ENCODE results near the gene KIFC1. TPM values are rescaled to one million over a fixed set of nuclear protein-coding genes. Genes with fewer than 3 reads are reported as not detected.
"Not testable (repeated sequence)": the region's sequence is repeated elsewhere in the genome, so short reads cannot be mapped to it uniquely, and the experiment has no call there.

Gene KIFC1, protein sequence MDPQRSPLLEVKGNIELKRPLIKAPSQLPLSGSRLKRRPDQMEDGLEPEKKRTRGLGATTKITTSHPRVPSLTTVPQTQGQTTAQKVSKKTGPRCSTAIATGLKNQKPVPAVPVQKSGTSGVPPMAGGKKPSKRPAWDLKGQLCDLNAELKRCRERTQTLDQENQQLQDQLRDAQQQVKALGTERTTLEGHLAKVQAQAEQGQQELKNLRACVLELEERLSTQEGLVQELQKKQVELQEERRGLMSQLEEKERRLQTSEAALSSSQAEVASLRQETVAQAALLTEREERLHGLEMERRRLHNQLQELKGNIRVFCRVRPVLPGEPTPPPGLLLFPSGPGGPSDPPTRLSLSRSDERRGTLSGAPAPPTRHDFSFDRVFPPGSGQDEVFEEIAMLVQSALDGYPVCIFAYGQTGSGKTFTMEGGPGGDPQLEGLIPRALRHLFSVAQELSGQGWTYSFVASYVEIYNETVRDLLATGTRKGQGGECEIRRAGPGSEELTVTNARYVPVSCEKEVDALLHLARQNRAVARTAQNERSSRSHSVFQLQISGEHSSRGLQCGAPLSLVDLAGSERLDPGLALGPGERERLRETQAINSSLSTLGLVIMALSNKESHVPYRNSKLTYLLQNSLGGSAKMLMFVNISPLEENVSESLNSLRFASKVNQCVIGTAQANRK
- total RNA-seq = 100 to 1,000 TPM in 1 of 2 donors, 10 to 100 TPM in 1; 52.9 to 115 TPM

DNA sequence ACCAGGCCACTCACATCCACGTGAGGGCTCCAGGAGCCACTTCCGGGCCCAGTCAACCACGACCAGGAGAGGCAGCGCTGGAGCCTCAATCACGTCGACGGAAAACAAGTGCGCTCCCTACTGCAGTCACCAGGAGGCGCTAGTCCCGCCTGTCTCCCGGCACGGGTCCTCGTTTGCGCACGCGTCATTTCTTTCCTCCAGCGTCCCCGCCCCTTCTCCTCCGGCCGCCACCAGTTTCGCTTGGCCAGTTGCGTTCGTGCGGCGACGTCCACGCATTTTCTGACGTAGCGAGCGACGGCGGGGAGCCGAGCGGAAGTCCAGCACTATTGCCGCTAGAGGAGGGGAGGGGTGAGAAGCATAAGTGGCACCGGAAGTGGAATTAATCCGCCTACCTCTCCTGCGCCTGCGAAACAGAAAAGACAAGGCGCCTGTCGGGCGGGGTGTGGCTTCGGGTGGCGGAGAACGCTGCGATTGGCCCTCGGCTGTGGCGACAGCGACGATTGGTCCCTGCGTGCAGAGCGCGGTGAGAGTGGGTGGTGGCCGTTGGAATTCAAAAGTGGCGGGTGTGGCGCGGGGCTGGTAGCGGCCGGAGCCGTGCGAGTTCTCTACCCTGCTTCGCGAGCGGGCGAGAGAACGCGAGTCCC is at the start of gene KIFC1:
TSS of gene KIFC1 (plus strand) at position 546 of the 644 bp plus-strand sequence. CDS start 163 bp downstream, outside the sequence.
- H3K36me3 Mint-ChIP-seq = peaks cover 12% of the 10 kb centered on the region
- ATAC-seq (peak; percentile 96 to 97), DNase-seq (ENCODE audit: low spot score) (peak; percentile 100)
- peaks cover 25 to 40% of the 10 kb centered on the region in 2 donors for H3K4me1 Mint-ChIP-seq (ENCODE audit: low read depth in 2 of 2)
- H3K27ac Mint-ChIP-seq = peak within 1 kb of the TSS; percentile 92 to 93
- peak within 1 kb of the TSS; percentile 95 for H3K4me3 Mint-ChIP-seq
- H3K27me3 Mint-ChIP-seq = no peaks in the 10 kb centered on the region
- H3K9me3 Mint-ChIP-seq = no peaks in the 10 kb centered on the region

DNA sequence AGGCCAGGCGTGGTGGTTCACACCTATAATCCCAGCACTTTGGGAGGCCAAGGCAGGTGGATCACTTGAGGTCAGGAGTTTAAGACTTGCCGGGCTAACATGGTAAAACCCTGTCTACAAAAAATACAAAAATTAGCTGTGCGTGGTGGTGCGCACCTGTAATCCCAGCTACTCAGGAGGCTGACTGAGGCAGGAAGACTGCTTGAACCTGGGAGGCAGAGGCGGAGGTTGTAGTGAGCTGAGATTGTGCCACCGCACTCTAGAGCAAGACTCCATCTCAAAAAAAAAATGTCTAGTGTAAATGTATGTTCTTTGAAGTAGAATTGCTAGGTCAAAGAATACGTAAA is 48.0 kb upstream of the KIFC1 start:
- peak in 1 of 2 donors; percentile 24 for ATAC-seq
- H3K9me3 Mint-ChIP-seq; H3K27me3 Mint-ChIP-seq; H3K36me3 Mint-ChIP-seq; DNase-seq (ENCODE audit: low spot score): not testable (repeated sequence)
- H3K4me3 Mint-ChIP-seq = peak overlapping the region; percentile 78
- H3K27ac Mint-ChIP-seq = peak overlapping the region; percentile 43 to 50
- peaks cover 27 to 32% of the 10 kb centered on the region in 2 donors for H3K4me1 Mint-ChIP-seq (ENCODE audit: low read depth in 2 of 2)

DNA sequence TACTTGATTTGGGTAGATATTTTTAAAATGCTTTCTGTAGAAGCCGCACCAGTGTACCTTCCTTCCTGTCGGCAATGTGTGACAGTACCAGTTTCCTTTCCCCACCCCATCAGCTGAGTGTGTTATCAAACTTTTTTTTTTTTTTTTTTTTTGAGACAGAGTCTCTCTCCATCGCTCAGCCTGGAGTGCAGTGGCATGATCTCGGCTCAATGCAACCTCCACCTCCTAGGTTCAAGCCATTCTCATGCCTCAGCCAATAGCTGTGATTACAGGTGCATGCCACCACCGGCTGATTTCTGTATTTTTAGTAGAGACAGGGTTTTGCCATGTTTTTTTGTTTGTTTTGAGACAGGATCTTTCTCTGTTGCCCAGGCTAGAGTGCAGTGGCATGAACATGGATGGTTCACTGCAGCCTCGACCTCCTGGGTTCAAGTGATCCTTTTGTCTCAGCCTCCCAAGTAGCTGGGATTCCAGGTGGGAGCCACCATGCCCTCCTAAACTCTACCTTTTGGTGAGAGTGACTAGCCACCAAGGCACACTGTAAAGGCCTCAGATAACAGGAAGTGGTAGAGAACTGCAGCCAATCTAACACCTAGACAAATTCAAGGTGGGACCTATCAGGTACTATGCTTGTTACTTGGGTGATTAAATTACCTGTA is 47.5 kb upstream of the KIFC1 start:
- no peaks in the 10 kb centered on the region for H3K27me3 Mint-ChIP-seq
- no peaks in the 10 kb centered on the region for H3K36me3 Mint-ChIP-seq
- H3K27ac Mint-ChIP-seq = peak overlapping the region; percentile 43 to 50
- ATAC-seq (peak; percentile 80 to 83), DNase-seq (ENCODE audit: low spot score) (no peak)
- H3K9me3 Mint-ChIP-seq = no peaks in the 10 kb centered on the region
- H3K4me1 Mint-ChIP-seq (ENCODE audit: low read depth in 2 of 2) = peaks cover 27 to 32% of the 10 kb centered on the region in 2 donors
- peak overlapping the region; percentile 78 for H3K4me3 Mint-ChIP-seq

DNA sequence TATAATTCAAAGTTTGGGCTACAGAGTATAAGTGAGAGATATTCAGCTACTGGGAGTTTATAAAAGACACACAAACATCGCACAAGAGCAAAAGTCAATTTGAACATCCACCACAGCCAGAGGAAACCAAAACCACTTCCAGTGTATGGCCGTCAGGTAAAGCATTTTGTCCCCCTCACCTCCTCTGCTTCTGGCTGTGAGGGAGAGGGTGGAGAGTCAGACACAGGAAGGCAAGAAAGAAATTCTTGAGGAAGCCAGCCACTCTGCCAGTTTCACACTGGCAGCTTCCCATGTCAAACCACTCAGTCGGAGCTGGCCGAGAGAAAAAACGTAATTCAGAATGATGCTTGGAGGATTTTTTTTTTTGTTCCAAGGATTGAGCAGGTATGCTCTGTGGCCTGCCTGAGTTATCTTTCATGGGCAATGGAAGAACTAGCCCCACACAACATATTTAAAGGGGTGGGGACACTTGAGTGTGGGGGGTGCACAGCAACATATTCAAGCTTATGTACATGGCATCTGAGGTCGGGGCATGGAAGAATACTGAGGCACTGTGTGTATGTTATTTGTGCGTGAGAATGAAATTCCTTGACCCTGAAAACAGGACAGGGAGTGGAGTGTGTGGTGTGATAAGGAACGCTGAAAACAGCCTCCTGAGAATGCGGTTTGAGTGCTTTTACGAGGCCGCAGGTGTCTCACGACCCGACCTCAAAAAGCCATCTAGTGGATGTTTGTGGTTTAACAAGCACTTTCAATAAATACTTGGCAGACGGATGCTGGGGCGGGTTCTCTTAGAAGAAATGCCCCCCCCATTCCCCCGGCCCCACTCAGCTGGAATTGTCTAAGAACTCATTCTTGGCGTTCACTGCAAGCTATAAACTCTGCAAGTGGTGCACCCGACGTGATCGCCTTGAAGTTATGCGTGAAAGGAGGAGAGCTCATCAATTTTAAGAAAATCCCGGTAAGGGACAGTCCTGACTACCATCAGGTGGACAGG is 46.6 kb upstream of the KIFC1 start:
- peak overlapping the region; percentile 78 for H3K4me3 Mint-ChIP-seq
- peak overlapping the region; percentile 56 to 80 for H3K27ac Mint-ChIP-seq
- H3K36me3 Mint-ChIP-seq = no peaks in the 10 kb centered on the region

DNA sequence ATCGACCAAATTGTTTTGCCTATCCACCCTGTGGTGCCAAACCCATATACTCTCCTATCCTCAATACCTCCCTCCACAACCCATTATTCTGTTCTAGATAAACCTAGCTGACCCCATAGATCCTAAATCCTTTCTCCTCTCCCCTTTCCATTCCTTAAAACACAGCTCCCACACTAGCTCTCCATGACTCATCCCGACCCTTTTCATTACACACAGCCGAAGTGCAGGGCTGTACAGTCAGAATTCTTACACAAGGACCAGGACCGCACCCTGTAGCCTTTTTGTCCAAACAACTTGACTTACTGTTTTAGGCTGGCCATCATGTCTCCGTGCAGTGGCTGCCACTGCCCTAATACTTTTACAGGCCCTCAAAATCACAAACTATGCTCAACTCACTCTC is 44.7 kb upstream of the KIFC1 start:
- H3K36me3 Mint-ChIP-seq, H3K9me3 Mint-ChIP-seq: not testable (repeated sequence)
- peak overlapping the region; percentile 3 for H3K4me3 Mint-ChIP-seq

More for the DNA sequence above, 46.6 kb upstream of the KIFC1 start:
- peaks cover 27 to 32% of the 10 kb centered on the region in 2 donors for H3K4me1 Mint-ChIP-seq (ENCODE audit: low read depth in 2 of 2)
- DNase-seq (ENCODE audit: low spot score) (peak; percentile 74), ATAC-seq (peak; percentile 67 to 69)
- H3K27me3 Mint-ChIP-seq = no peaks in the 10 kb centered on the region
- H3K9me3 Mint-ChIP-seq = no peaks in the 10 kb centered on the region

DNA sequence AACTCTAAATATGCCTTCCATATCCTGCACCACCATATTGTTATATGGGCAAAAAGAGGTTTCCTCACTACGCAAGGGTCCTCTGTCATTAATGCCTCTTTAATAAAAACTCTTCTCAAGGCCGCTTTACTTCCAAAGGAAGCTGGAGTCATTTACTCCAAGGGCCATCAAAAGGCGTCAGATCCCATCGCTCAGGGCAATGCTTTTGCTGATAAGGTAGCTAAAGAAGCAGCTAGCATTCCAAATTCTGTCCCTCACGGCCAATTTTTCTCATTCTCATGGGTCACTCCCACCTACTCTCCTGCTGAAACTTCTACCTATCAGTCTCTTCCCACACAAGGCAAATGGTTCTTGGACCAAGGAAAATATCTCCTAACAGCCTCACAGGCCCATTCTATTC is 43.8 kb upstream of the KIFC1 start:
- Mint-ChIP-seq H3K4me1 (ENCODE audit: low read depth in 2 of 2) (peaks cover 27 to 32% of the 10 kb centered on the region in 2 donors), H3K27ac (peak overlapping the region in 1 of 2 donors; percentile 11), H3K27me3 (no peaks in the 10 kb centered on the region), H3K4me3 (no peak overlapping the region), H3K36me3 (no peaks in the 10 kb centered on the region), H3K9me3 (no peaks in the 10 kb centered on the region)
- ATAC-seq = no peak
- DNase-seq (ENCODE audit: low spot score) = no peak

More for the DNA sequence above, 44.7 kb upstream of the KIFC1 start:
- H3K4me1 Mint-ChIP-seq (ENCODE audit: low read depth in 2 of 2) = peaks cover 27 to 32% of the 10 kb centered on the region in 2 donors
- not testable (repeated sequence) for H3K27me3 Mint-ChIP-seq; DNase-seq (ENCODE audit: low spot score); ATAC-seq
- H3K27ac Mint-ChIP-seq = peak overlapping the region in 1 of 2 donors; percentile 11

DNA sequence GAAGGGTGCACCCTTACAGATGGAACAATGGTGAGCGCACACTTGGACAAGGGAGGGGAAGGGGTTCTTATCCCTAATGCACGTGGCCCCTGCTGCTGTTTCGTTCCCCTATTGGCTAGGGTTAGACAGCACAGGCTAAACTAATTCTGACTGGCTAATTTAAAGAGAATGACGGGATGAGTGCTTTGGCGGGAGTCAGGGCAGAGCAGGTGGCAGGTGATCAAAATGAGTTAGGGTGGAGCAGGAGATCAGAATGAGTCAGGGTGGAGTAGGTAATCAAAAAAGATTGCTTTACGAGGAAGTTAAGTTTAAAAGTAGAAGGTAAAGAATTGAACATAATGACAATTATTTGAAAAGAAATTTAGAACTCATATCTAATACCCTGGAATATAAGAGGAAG is 35.8 kb upstream of the KIFC1 start:
- ATAC-seq; H3K9me3 Mint-ChIP-seq; H3K27ac Mint-ChIP-seq; H3K4me3 Mint-ChIP-seq; DNase-seq (ENCODE audit: low spot score); H3K36me3 Mint-ChIP-seq; H3K4me1 Mint-ChIP-seq (ENCODE audit: low read depth in 2 of 2); H3K27me3 Mint-ChIP-seq: not testable (repeated sequence)

DNA sequence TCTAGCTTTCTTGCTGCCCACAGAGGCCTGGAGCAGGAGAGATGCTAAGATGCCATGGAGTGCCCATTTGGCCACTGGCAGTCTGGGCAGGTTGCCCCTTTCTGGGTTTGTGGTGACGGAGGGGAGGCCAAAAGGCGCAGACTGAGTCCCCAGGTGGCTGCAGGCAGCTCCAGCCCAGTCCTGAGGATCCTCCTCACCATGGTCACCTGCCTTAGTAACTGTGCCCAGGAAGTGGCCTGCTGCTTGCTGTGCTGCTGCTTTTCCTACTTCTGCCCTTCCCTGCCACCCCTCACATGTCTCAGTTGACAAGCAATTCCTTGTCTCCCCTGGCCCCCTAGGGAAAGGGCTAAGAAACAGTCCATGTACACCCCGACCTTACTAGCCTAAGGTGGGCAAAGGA is 35.3 kb upstream of the KIFC1 start:
- no peak for ATAC-seq
- no peak for DNase-seq (ENCODE audit: low spot score)
- no peaks in the 10 kb centered on the region for H3K36me3 Mint-ChIP-seq
- H3K27ac Mint-ChIP-seq = no peak overlapping the region
- H3K9me3 Mint-ChIP-seq = no peaks in the 10 kb centered on the region
- H3K4me1 Mint-ChIP-seq (ENCODE audit: low read depth in 2 of 2) = no peaks in the 10 kb centered on the region
- H3K27me3 Mint-ChIP-seq = no peaks in the 10 kb centered on the region
- H3K4me3 Mint-ChIP-seq = no peak overlapping the region

DNA sequence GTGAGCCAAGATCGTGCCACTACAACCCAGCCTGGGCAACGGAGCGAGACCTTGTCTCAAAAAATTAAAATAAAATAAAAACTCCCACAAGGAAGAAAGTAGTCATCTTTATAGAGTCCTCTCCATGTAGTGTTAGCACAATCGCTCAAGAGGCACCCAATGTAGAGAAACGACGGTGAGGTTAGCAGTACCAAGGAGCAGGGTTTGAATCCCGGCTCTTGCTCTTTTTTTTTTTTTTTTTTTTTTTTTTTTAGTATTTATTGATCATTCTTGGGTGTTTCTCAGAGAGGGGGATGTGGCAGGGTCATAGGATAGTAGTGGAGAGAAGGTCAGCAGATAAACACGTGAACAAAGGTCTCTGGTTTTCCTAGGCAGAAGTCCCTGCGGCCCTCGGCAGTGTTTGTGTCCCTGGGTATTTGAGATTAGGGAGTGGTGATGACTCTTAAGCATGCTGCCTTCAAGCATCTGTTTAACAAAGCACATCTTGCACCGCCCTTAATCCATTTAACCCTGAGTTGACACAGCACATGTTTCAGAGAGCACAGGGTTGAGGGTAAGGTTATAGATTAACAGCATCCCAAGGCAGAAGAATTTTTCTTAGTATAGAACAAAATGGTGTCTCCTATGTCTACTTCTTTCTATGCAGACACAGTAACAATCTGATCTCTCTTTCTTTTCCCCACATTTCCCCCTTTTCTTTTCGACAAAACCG is 34.3 kb upstream of the KIFC1 start:
- not testable (repeated sequence) for DNase-seq (ENCODE audit: low spot score)

DNA sequence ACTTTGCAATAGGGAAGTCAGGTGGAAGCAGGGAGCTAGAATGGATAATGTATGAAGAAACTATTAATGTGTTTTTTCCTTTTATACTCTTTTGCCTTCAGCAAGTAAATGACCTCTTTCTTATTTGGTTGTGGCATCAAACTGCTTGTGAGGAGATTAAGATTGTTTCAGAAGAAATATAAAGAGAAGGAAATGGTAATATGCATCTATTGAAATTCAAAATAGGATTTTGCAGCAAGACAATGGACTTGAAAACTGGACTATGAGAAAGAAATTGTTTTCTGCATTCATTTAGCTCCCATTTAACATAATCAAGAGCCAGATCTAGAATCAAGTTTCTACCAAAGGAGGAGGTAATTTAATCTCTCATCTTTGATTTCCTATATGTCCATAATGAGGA is 32.3 kb upstream of the KIFC1 start:
- no peak for DNase-seq (ENCODE audit: low spot score)
- Mint-ChIP-seq H3K9me3 (no peaks in the 10 kb centered on the region), H3K36me3 (no peaks in the 10 kb centered on the region), H3K27me3 (no peaks in the 10 kb centered on the region), H3K4me1 (ENCODE audit: low read depth in 2 of 2) (no peaks in the 10 kb centered on the region), H3K27ac (no peak overlapping the region), H3K4me3 (no peak overlapping the region)
- ATAC-seq = no peak

More for the DNA sequence above, 34.3 kb upstream of the KIFC1 start:
- not testable (repeated sequence) for H3K27me3 Mint-ChIP-seq; H3K4me3 Mint-ChIP-seq; H3K9me3 Mint-ChIP-seq; ATAC-seq; H3K27ac Mint-ChIP-seq; H3K36me3 Mint-ChIP-seq; H3K4me1 Mint-ChIP-seq (ENCODE audit: low read depth in 2 of 2)

DNA sequence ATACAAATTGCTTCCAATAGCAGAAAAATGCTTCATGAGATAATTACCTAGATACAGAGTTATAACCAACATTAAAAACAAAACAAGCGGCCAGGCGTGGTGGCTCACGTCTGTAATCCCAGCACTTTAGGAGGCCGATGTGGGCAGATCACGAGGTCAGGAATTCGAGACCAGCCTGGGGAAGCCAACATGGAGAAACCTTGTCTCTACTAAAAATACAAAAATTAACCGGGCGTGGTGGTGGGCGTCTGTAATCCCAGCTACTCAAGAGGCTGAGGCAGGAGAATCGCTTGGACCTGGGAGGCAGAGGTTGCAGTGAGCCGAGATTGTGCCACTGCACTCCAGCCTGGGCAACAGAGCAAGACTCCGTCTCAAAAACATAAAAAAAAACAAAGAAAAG is 28.1 kb upstream of the KIFC1 start:
- DNase-seq (ENCODE audit: low spot score); H3K4me1 Mint-ChIP-seq (ENCODE audit: low read depth in 2 of 2); H3K27ac Mint-ChIP-seq: not testable (repeated sequence)

DNA sequence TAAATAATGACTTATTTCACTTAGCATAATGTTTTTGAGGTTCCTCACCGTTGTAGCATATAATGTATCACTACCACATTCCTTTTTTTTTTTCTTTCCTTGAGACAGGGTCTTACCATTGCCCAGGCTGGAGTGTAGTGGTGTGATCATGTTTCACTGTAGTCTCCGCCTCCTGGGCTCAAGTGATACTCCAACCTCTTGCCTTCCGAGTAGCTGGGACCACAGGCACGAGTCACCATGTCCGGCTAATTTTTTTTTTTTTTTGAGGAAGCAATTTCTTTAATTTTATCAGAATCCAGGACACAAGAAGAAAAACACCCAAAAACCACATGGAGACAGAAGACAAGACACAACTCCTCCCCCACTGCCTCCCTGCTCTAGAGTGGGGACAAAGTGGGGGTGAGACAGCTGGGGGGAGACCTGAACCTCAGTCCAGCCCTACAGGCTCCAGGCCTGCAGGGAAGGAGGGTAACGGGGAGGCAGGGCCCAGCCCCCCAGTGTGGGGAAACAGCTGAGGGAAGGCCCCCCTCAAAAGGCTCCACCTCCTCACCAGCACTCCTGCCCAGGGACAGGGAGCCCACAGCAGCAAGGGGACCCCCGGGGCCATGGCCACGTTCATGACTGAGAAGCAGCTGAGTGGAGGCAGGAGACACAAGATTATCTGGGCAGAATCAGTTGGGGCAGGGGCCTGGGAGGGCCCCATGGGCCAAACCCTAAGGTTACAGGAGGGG is 27.0 kb upstream of the KIFC1 start:
- H3K4me1 Mint-ChIP-seq (ENCODE audit: low read depth in 2 of 2); H3K27ac Mint-ChIP-seq; H3K9me3 Mint-ChIP-seq; DNase-seq (ENCODE audit: low spot score); H3K4me3 Mint-ChIP-seq; H3K36me3 Mint-ChIP-seq; H3K27me3 Mint-ChIP-seq: not testable (repeated sequence)
- ATAC-seq = peak in 1 of 2 donors; percentile 27

More for the DNA sequence above, 28.1 kb upstream of the KIFC1 start:
- ATAC-seq, H3K27me3 Mint-ChIP-seq, H3K4me3 Mint-ChIP-seq, H3K9me3 Mint-ChIP-seq, H3K36me3 Mint-ChIP-seq: not testable (repeated sequence)
